ENCODE results near the gene SMAP1. TPM values are rescaled to one million over a fixed set of nuclear protein-coding genes. Genes with fewer than 3 reads are reported as not detected.

Gene SMAP1
- total and polyA plus RNA-seq, 12 donors: 11.3 to 39.8 (median 24.2) TPM

DNA sequence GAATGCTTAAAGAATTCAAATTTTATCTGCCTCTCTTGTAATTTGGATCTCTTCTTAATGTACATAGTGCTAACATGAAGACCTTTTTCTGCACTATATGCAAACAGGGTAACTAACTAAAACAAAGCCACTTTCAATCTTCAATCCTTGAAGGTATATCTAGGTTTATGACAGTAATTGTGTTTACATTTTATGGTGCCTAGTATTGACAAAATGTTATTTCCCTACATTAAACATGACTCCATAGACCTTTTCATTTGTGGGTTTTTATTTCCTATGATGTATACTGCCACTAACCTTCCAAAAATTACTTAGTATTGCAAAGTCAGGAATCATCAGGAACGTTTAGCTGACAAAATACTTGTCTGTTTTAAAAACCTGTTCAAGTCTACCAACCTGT lies 193.2 kb downstream of the SMAP1 start:
- no peak overlapping the region for H3K4me3 ChIP-seq
- H3K27me3 ChIP-seq: no peaks in the 10 kb centered on the region
- TF ChIP-seq POLR2A (IDR thresholded peaks at IDR 0.05): no peak
- TF ChIP-seq, protein P1, sequence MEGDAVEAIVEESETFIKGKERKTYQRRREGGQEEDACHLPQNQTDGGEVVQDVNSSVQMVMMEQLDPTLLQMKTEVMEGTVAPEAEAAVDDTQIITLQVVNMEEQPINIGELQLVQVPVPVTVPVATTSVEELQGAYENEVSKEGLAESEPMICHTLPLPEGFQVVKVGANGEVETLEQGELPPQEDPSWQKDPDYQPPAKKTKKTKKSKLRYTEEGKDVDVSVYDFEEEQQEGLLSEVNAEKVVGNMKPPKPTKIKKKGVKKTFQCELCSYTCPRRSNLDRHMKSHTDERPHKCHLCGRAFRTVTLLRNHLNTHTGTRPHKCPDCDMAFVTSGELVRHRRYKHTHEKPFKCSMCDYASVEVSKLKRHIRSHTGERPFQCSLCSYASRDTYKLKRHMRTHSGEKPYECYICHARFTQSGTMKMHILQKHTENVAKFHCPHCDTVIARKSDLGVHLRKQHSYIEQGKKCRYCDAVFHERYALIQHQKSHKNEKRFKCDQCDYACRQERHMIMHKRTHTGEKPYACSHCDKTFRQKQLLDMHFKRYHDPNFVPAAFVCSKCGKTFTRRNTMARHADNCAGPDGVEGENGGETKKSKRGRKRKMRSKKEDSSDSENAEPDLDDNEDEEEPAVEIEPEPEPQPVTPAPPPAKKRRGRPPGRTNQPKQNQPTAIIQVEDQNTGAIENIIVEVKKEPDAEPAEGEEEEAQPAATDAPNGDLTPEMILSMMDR (IDR thresholded peaks at IDR 0.05): no peak
- H3K4me1 ChIP-seq (replicated peaks in 1 of 2): no peaks in the 10 kb centered on the region
- H3K27ac ChIP-seq: no peak overlapping the region
- intact Hi-C loops (cut with DNase I): no loop called here
- no peaks in the 10 kb centered on the region for H3K9me3 ChIP-seq (replicated peaks in 1 of 3)
- 84 to 94% (median 90%) methylated on average over 1 of the region's 1 CpG for WGBS, 4 donors
- DNase-seq: no peak
- no peaks in the 10 kb centered on the region for H3K36me3 ChIP-seq (replicated peaks in 1 of 2)

DNA sequence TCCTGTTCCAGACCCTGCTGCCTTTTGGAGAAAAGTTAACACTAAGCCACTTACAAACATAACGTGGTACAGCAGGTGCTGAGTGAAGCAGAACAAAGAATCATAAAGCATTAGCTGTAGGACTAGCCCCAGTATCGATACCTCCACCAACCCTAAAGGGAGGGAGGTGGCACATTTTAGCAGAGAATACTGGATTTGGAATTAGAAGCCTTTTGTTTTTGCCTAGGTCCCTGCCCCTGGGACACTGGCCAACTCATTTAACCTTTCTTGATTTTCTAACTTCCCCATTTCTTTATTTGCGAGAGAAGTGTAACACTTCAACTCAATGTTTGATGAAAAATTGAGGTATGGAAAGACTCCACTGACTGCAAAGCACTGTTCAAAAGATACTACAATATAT lies 195.7 kb downstream of the SMAP1 start:
- intact Hi-C loops (cut with DNase I): no loop called here
- Histone ChIP-seq H3K4me1 (replicated peaks in 1 of 2) (no peaks in the 10 kb centered on the region), H3K4me3 (no peak overlapping the region), H3K27ac (no peak overlapping the region), H3K36me3 (replicated peaks in 1 of 2) (no peaks in the 10 kb centered on the region), H3K9me3 (replicated peaks in 1 of 3) (no peaks in the 10 kb centered on the region), H3K27me3 (no peaks in the 10 kb centered on the region)
- no peak for DNase-seq
- 70 to 88% (median 78%) methylated on average over 3 of the region's 3 CpGs for WGBS, 4 donors
- TF ChIP-seq POLR2A (IDR thresholded peaks at IDR 0.05): no peak
- TF ChIP-seq, protein P1 (IDR thresholded peaks at IDR 0.05): no peak

DNA sequence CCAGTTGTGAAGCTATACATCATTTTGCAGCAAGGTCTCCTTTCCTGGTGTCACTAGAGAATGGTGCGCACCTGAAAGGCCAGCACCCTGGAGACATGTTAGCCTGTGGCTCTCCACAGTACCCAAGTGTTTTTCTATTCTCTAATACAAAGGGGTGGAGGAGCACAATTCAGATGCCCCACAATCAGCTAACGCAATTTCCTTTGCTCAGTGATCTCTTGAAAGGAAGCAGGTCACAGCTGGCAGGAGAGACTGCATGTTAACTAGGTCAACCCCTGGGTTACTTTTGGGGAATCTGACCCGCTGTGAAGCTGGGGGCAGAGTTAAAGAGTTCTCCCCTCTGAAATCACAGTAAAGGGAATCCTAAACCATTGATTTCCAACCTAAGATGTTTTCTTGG lies 196.7 kb downstream of the SMAP1 start:
- intact Hi-C loops (cut with DNase I): no loop called here
- WGBS, 4 donors: 69 to 91% (median 77%) methylated on average over 3 of the region's 3 CpGs
- H3K27ac ChIP-seq: no peak overlapping the region
- no peak for TF ChIP-seq POLR2A (IDR thresholded peaks at IDR 0.05)
- TF ChIP-seq, protein P1 (IDR thresholded peaks at IDR 0.05): no peak
- H3K9me3 ChIP-seq (replicated peaks in 1 of 3): no peaks in the 10 kb centered on the region
- H3K4me1 ChIP-seq (replicated peaks in 1 of 2): no peaks in the 10 kb centered on the region
- no peak for DNase-seq
- no peaks in the 10 kb centered on the region for H3K27me3 ChIP-seq
- H3K4me3 ChIP-seq: no peak overlapping the region
- H3K36me3 ChIP-seq (replicated peaks in 1 of 2): no peaks in the 10 kb centered on the region

DNA sequence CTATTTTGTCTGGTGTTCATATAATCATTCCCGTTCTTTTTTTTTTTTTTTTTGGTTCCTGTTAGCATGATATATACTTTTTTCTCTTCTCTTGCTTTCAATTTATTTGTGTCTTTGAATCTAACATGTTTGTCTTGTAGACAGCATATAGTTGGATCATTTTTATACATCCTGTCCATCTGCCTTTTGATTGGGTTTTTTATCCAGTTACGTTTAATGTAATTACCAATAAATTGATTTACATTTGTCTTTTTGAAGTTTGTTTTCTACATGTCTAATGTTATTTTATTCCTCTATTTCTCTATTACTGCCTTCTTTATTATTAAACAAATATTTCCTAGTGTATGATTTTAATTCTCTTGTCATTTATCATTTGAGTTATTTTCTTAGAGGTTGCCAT lies 204.8 kb downstream of the SMAP1 start:
- Histone ChIP-seq H3K27me3 (no peaks in the 10 kb centered on the region), H3K9me3 (replicated peaks in 1 of 3) (peaks cover 0 to 9% (median 0%) of the 10 kb centered on the region in 3 donors), H3K27ac (no peak overlapping the region), H3K4me3 (no peak overlapping the region), H3K36me3 (replicated peaks in 1 of 2) (no peaks in the 10 kb centered on the region), H3K4me1 (replicated peaks in 1 of 2) (no peaks in the 10 kb centered on the region)
- 92 to 95% (median 94%) methylated on average over 2 of the region's 2 CpGs for WGBS, 4 donors
- TF ChIP-seq, protein P1 (IDR thresholded peaks at IDR 0.05): no peak
- TF ChIP-seq POLR2A (IDR thresholded peaks at IDR 0.05): no peak
- intact Hi-C loops (cut with DNase I): no loop called here
- DNase-seq: no peak

Data from adrenal gland (tissue), 12 donors.